HepG2 (cell line): ENCODE results near the gene PRMT2. TPM values are rescaled to one million over a fixed set of nuclear protein-coding genes. Genes with fewer than 3 reads are reported as not detected.

Experiments
- ATAC-seq: fragments of 200-7000 bp; cut with Tn5 transposase; 3 replicates; pipeline ENCODE4 v1.9.1; 2020; ENCODE audit warnings: mild to moderate bottlenecking, moderate library complexity
- BruUV-seq: library from RNA; stranded (reverse); fragments of 400-500 nt; replicated peaks from 2 replicates; lab custom pipeline; 2021; lab: Mats Ljungman, UMichigan
- CTCF ChIA-PET: fragments of 300-600 bp; formaldehyde crosslinking; extraction: SDS; loops from one replicate; lab custom pipeline; 2021; ENCODE audit warnings: low total read pairs, inconsistent platforms, low intra/inter-chr PET ratio; lab: Yijun Ruan, JAX
- POLR2A ChIA-PET: fragments of 350-600 bp; sonication (Branson Sonifier 250); formaldehyde crosslinking; loops from one replicate; lab custom pipeline; 2020; ENCODE audit warnings: antibody characterized with exemption, inconsistent platforms; lab: Yijun Ruan, JAX
- DNase-seq: peaks from one replicate; pipeline ENCODE4 v3.0.0-alpha.2; 2015; ENCODE audit warnings: low spot score
- FAIRE-seq: peaks from 3 replicates; lab custom pipeline; 2011; peaks lifted over from hg19 to GRCh38; lab: Jason Lieb, UNC
- H2AFZ ChIP-seq: one replicate; pipeline ENCODE4 v1.6.1; 2011; ENCODE audit warnings: low read length, inconsistent platforms
- H3K27ac ChIP-seq: fragments of 300-600 bp; 3 replicates; pipeline ENCODE4 v1.8.0; 2011; ENCODE audit warnings: mixed run types, mild to moderate bottlenecking, mixed read lengths, low read length, inconsistent platforms; ENCODE audit not compliant: insufficient read depth; ENCODE audit errors: extremely low read length
- H3K27me3 ChIP-seq, 2 experiments: fragments of 200-600 bp in 1 of 2; 2 replicates in 1 of 2; 3 replicates in 1 of 2; pipeline versions ENCODE4 v1.6.0 to v1.8.0; 2011; ENCODE audit warnings: low read length in 2 of 2, mild to moderate bottlenecking in 2 of 2, moderate library complexity in 2 of 2, inconsistent platforms in 1 of 2; ENCODE audit not compliant: insufficient read depth in 2 of 2, control insufficient read depth in 1 of 2
- H3K36me3 ChIP-seq, 2 experiments: fragments of 200-600 bp in 1 of 2; replicated peaks in 1 of 2; 2 replicates in 1 of 2; 3 replicates in 1 of 2; pipeline versions ENCODE4 v1.5.1 to v1.8.0; 2011; ENCODE audit warnings: low read length in 2 of 2, inconsistent platforms in 1 of 2; ENCODE audit not compliant: insufficient read depth in 2 of 2, control insufficient read depth in 1 of 2
- H3K4me1 ChIP-seq: 2 replicates; pipeline ENCODE4 v1.5.1; 2012; ENCODE audit warnings: low read length, inconsistent platforms; ENCODE audit not compliant: insufficient read depth
- H3K4me2 ChIP-seq: 2 replicates; pipeline ENCODE4 v1.6.0; 2011; ENCODE audit warnings: low read depth, low read length, inconsistent platforms
- H3K4me3 ChIP-seq, 3 experiments: fragments of 200-600 bp in 1 of 3; sonication (generic), shearing (Covaris generic) in 1 of 3; replicated peaks in 1 of 3; 2 replicates each; pipeline ENCODE4 v1.5.1; 2011 to 2016; ENCODE audit warnings: low read length in 3 of 3, inconsistent platforms in 2 of 3, low read depth in 2 of 3, mild to moderate bottlenecking in 2 of 3, control low read depth in 1 of 3, mixed read lengths in 1 of 3; ENCODE audit not compliant: insufficient read depth in 1 of 3
- H3K79me2 ChIP-seq: one replicate; pipeline ENCODE4 v1.6.1; 2011; ENCODE audit warnings: low read length, inconsistent platforms; ENCODE audit not compliant: insufficient read depth
- H3K9ac ChIP-seq: 2 replicates; pipeline ENCODE4 v1.6.0; 2011; ENCODE audit warnings: mild to moderate bottlenecking, low read depth, low read length, inconsistent platforms; ENCODE audit not compliant: insufficient read depth
- H3K9me3 ChIP-seq: 2 replicates; pipeline ENCODE4 v1.5.1; 2012; ENCODE audit warnings: mild to moderate bottlenecking, low read length
- H4K20me1 ChIP-seq: 2 replicates; pipeline ENCODE4 v1.6.0; 2011; ENCODE audit warnings: inconsistent platforms, mild to moderate bottlenecking, low read length, moderate library complexity; ENCODE audit not compliant: insufficient read depth
- CHD4 ChIP-seq: fragments of 200-600 bp; sonication (generic); IDR thresholded peaks from 2 replicates; pipeline ENCODE4 v1.7.0; 2017; ENCODE audit warnings: mild to moderate bottlenecking, low read length, borderline replicate concordance
- FOXO1 ChIP-seq: sonication (generic); formaldehyde crosslinking; IDR thresholded peaks from 2 replicates; pipeline ENCODE4 v1.4.0; 2020; ENCODE audit warnings: missing genetic modification reagents
- IRF2 ChIP-seq: IDR thresholded peaks from 2 replicates; pipeline ENCODE4 v1.6.1; 2018; ENCODE audit warnings: missing genetic modification reagents, missing compliant biosample characterization
- KAT8 ChIP-seq: IDR thresholded peaks from 2 replicates; pipeline ENCODE4 v1.6.1; 2016; ENCODE audit warnings: missing genetic modification reagents, missing compliant biosample characterization
- MED1 ChIP-seq: sonication (generic); formaldehyde crosslinking; IDR thresholded peaks from 2 replicates; pipeline ENCODE4 v1.4.0; 2020; ENCODE audit warnings: missing genetic modification reagents
- MXI1 ChIP-seq: IDR thresholded peaks from 3 replicates; pipeline ENCODE4 v1.6.1; 2012; ENCODE audit warnings: low read depth, low read length, inconsistent platforms, borderline replicate concordance
- NCOA5 ChIP-seq: sonication (generic); formaldehyde crosslinking; IDR thresholded peaks from 2 replicates; pipeline ENCODE4 v1.4.0; 2020; ENCODE audit warnings: missing genetic modification reagents
- PAXIP1 ChIP-seq: sonication (generic); formaldehyde crosslinking; conservative IDR thresholded peaks from 2 replicates; pipeline ENCODE4 v1.4.0; 2020; ENCODE audit warnings: mild to moderate bottlenecking, missing genetic modification reagents, moderate library complexity
- PBX3 ChIP-seq: sonication (generic); formaldehyde crosslinking; IDR thresholded peaks from 2 replicates; pipeline ENCODE4 v1.8.1; 2023; ENCODE audit warnings: missing genetic modification reagents, inconsistent platforms, borderline replicate concordance
- PHF21A ChIP-seq: sonication (generic); formaldehyde crosslinking; IDR thresholded peaks from 2 replicates; pipeline ENCODE4 v1.5.0; 2020; ENCODE audit warnings: mild to moderate bottlenecking, missing genetic modification reagents
- SATB2 ChIP-seq: sonication (generic); formaldehyde crosslinking; IDR thresholded peaks from 2 replicates; pipeline ENCODE4 v1.5.0; 2020; ENCODE audit warnings: missing genetic modification reagents
- SMAD3 ChIP-seq: sonication (generic); formaldehyde crosslinking; IDR thresholded peaks from 2 replicates; pipeline ENCODE4 v1.4.0; 2020; ENCODE audit warnings: missing genetic modification reagents
- SOX6 ChIP-seq, 2 experiments: fragments of 450-650 bp in 1 of 2; sonication (generic) in 1 of 2; formaldehyde crosslinking in 1 of 2; IDR thresholded peaks; 2 replicates each; pipeline versions ENCODE4 v1.4.0 to v1.6.1; 2017 to 2020; ENCODE audit warnings: antibody characterized with exemption in 1 of 2, mild to moderate bottlenecking in 1 of 2, missing genetic modification reagents in 1 of 2
- ZFX ChIP-seq: sonication (generic); formaldehyde crosslinking; IDR thresholded peaks from 2 replicates; pipeline ENCODE4 v1.4.0; 2020; ENCODE audit warnings: mild to moderate bottlenecking, low read depth, missing genetic modification reagents, moderate library complexity
- ZNF383 ChIP-seq: sonication (generic); formaldehyde crosslinking; IDR thresholded peaks from 2 replicates; pipeline ENCODE4 v1.4.0; 2020; ENCODE audit warnings: missing genetic modification reagents, mild to moderate bottlenecking, borderline replicate concordance
- ZNF605 ChIP-seq: sonication (generic); formaldehyde crosslinking; IDR thresholded peaks from 2 replicates; pipeline ENCODE4 v1.8.0; 2022; ENCODE audit warnings: mild to moderate bottlenecking, missing genetic modification reagents
- WGBS: methylation state at CpG from one replicate; pipeline ENCODE4 v1.1.6; 2017; ENCODE audit warnings: low lambda C conversion rate; 5-methylcytosine and 5-hydroxymethylcytosine counted together
- in situ Hi-C: cut with HindIII; loops from 2 replicates; pipeline ENCODE4 v1.10.0; 2017; ENCODE audit warnings: low pct_unique_long_range_greater_than_20kb; ENCODE audit not compliant: extremely low pct_ligation_motif_present
- intact Hi-C: fragments of 100-400 bp; cut with micrococcal nuclease; formaldehyde crosslinking; loops from one replicate; pipeline ENCODE4 v1.10.0; 2022; ENCODE audit not compliant: unreplicated experiment
- polyA plus RNA-seq, 8 experiments: library from polyadenylated mRNA; depleted of rRNA in 3 of 8; stranded (reverse) in 7 of 8; unstranded in 1 of 8; fragments of >200 nt; fragmentation: Illumina TruSeq in 4 of 8; extraction: Trizol in 4 of 8; gene quantifications; 2 replicates each; pipeline versions ENCODE4 v1.2.1 to v1.2.3, GENCODE V29; 2011 to 2016; ENCODE audit warnings: low read depth in 4 of 8, missing spikeins in 1 of 8, mixed read lengths in 1 of 8; ENCODE audit not compliant: insufficient read depth in 1 of 8
- total RNA-seq, 5 experiments: library from RNA; depleted of rRNA; stranded (reverse); fragments of >200 nt; fragmentation: Illumina TruSeq; extraction: Trizol; gene quantifications; 2 replicates each; pipeline ENCODE4 v1.2.3, GENCODE V29; 2016; ENCODE audit warnings: low read depth in 1 of 5
- TF ChIP-seq, protein P1 (sequence below): sonication (generic); formaldehyde crosslinking; IDR thresholded peaks from 2 replicates; pipeline ENCODE4 v1.5.1; 2020; ENCODE audit warnings: mild to moderate bottlenecking, missing genetic modification reagents

Gene PRMT2
- total and polyA plus RNA-seq, 2 of the 13 experiments (the other 11 are each of a cell fraction or from before 2014, with no cell fraction given) = 54.4 to 78.8 TPM

- H2AFZ ChIP-seq = no peak overlapping the region
- 0% methylated on average over 4 of the region's 4 CpGs for WGBS
- TF ChIP-seq PBX3 (CRISPR knock-in tag) (no peak), PHF21A (CRISPR knock-in tag) (peak; percentile 60; the same call in 1 of the 2 replicates), ZNF383 (CRISPR knock-in tag) (no peak), MXI1 (peak; percentile 85; the same call in 1 of the 3 replicates), KAT8 (peak; percentile 58), IRF2 (CRISPR knock-in tag) (peak; percentile 48; the same call in 1 of the 2 replicates), NCOA5 (CRISPR knock-in tag) (no peak), SOX6 (IDR thresholded peaks at IDR 0.05) (no peak), SOX6 (CRISPR knock-in tag; IDR thresholded peaks at IDR 0.05) (peak; percentile 50; the same call in 1 of the 2 replicates), SMAD3 (CRISPR knock-in tag) (peak; percentile 61; the same call in 1 of the 2 replicates), SATB2 (no peak), FOXO1 (CRISPR knock-in tag) (no peak), CHD4 (no peak), PAXIP1 (CRISPR knock-in tag) (peak; percentile 74), ZFX (peak; percentile 40; the same call in 1 of the 2 replicates), MED1 (peak; percentile 49), ZNF605 (CRISPR knock-in tag) (no peak; the same call in 1 of the 2 replicates)
- TF ChIP-seq, protein P1, sequence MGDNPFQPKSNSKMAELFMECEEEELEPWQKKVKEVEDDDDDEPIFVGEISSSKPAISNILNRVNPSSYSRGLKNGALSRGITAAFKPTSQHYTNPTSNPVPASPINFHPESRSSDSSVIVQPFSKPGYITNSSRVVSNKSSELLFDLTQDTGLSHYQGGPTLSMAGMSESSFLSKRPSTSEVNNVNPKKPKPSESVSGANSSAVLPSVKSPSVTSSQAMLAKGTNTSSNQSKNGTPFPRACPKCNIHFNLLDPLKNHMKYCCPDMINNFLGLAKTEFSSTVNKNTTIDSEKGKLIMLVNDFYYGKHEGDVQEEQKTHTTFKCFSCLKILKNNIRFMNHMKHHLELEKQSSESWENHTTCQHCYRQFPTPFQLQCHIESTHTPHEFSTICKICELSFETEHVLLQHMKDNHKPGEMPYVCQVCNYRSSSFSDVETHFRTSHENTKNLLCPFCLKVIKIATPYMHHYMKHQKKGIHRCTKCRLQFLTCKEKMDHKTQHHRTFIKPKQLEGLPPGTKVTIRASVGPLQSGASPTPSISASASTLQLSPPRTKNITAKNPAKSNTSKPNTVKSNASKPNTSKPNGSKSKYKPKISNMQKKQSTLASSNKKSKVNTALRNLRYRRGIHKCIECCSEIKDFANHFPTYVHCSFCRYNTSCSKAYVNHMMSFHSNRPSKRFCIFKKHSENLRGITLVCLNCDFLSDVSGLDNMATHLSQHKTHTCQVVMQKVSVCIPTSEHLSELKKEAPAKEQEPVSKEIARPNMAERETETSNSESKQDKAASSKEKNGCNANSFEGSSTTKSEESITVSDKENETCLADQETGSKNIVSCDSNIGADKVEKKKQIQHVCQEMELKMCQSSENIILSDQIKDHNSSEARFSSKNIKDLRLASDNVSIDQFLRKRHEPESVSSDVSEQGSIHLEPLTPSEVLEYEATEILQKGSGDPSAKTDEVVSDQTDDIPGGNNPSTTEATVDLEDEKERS (CRISPR knock-in tag) = no peak
These were observed 13.2 kb upstream of the PRMT2 start for GRCh38 chr21:46622226-46622625.

More at GRCh38 chr21:46622226-46622625, 13.2 kb upstream of the PRMT2 start:
- H3K36me3 ChIP-seq = no peaks in the 10 kb centered on the region
- peak overlapping the region; percentile 74 for H3K9ac ChIP-seq
- in situ Hi-C loops = no loop called here
- peak; percentile 97 for ATAC-seq
- ChIA-PET CTCF (no interaction called here), POLR2A (interaction anchor here (0.9 to 4.3 kb wide), 5 partner anchors 12 to 164 kb away, joined by 3 to 48 read pairs (median 5); partner anchors contain the start of genes DIP2A and PRMT2)
- H3K27ac ChIP-seq = peak overlapping the region; percentile 97
- H3K4me1 ChIP-seq = peaks cover 47% of the 10 kb centered on the region
- BruUV-seq = no TSS peak
- no peaks in the 10 kb centered on the region for H3K79me2 ChIP-seq
- peak; percentile 96 for FAIRE-seq
- no peaks in the 10 kb centered on the region for H4K20me1 ChIP-seq
- intact Hi-C loops = loop anchor here (2.0 kb wide), 1 partner anchor 17 kb away; no protein-coding TSS in a partner anchor
- peak overlapping the region; percentile 78 for H3K4me2 ChIP-seq
- H3K4me3 ChIP-seq = peak overlapping the region in 1 of 3 experiments; percentile 54; a peak in 1 of 6 replicates
- peak; percentile 94 for DNase-seq
- H3K9me3 ChIP-seq = no peaks in the 10 kb centered on the region
- H3K27me3 ChIP-seq = no peaks in the 10 kb centered on the region
